Dendritic cell treated with granulocyte-macrophage colony-stimulating factor and Interleukin-4, amounts not matched to agents 40 ng/mL and 50 ng/mL, for 4 days (primary cell): Measurements from ENCODE around the gene SETX.

ENCODE experiments used
- H3K27ac Mint-ChIP-seq: one replicate; pipeline ENCODE4 v1.8.0; 2022; ENCODE audit warnings: mild to moderate bottlenecking, mixed read lengths
- H3K27me3 Mint-ChIP-seq: one replicate; pipeline ENCODE4 v1.8.0; 2022; ENCODE audit warnings: mild to moderate bottlenecking, mixed read lengths
- H3K36me3 Mint-ChIP-seq: one replicate; pipeline ENCODE4 v1.8.0; 2022; ENCODE audit warnings: low read depth, mixed read lengths
- H3K4me1 Mint-ChIP-seq: one replicate; pipeline ENCODE4 v1.8.0; 2022; ENCODE audit warnings: low read depth, mixed read lengths
- H3K4me3 Mint-ChIP-seq: one replicate; pipeline ENCODE4 v1.8.0; 2022; ENCODE audit warnings: mild to moderate bottlenecking, moderate library complexity, mixed read lengths
- H3K9me3 Mint-ChIP-seq: one replicate; pipeline ENCODE4 v1.8.0; 2022; ENCODE audit warnings: mixed read lengths
- intact Hi-C: fragments of 100-400 bp; cut with micrococcal nuclease; formaldehyde crosslinking; loops from one replicate; pipeline ENCODE4 v1.15.0; 2022

SETX gene

GRCh38 chr9:132341177-132341840, 13.5 kb downstream of the SETX start:
- Mint-ChIP-seq H3K27me3 (no peaks in the 10 kb centered on the region), H3K27ac (no peak overlapping the region), H3K36me3 (peaks cover 100% of the 10 kb centered on the region), H3K4me1 (no peaks in the 10 kb centered on the region), H3K9me3 (no peaks in the 10 kb centered on the region), H3K4me3 (no peak overlapping the region)
- intact Hi-C loops: no loop called here

- no peaks in the 10 kb centered on the region for H3K27me3 Mint-ChIP-seq
- H3K4me3 Mint-ChIP-seq: no peak overlapping the region
- H3K27ac Mint-ChIP-seq: no peak overlapping the region
- H3K36me3 Mint-ChIP-seq: peaks cover 94% of the 10 kb centered on the region
- peaks cover 5% of the 10 kb centered on the region for H3K4me1 Mint-ChIP-seq
- intact Hi-C loops: loop anchor here (5.0 kb wide), 2 partner anchors 37 to 52 kb away; no protein-coding TSS in a partner anchor
- H3K9me3 Mint-ChIP-seq: no peaks in the 10 kb centered on the region
These were observed 20.4 kb downstream of the SETX start for GRCh38 chr9:132334364-132334763.

GRCh38 chr9:132333556-132333955, 21.2 kb downstream of the SETX start:
- H3K36me3 Mint-ChIP-seq: peaks cover 94% of the 10 kb centered on the region
- H3K27me3 Mint-ChIP-seq: no peaks in the 10 kb centered on the region
- peaks cover 5% of the 10 kb centered on the region for H3K4me1 Mint-ChIP-seq
- intact Hi-C loops: loop anchor here (5.0 kb wide), 2 partner anchors 36 to 51 kb away; no protein-coding TSS in a partner anchor
- H3K27ac Mint-ChIP-seq: no peak overlapping the region
- H3K4me3 Mint-ChIP-seq: no peak overlapping the region
- H3K9me3 Mint-ChIP-seq: no peaks in the 10 kb centered on the region

- intact Hi-C loops: no loop called here
- no peaks in the 10 kb centered on the region for H3K4me1 Mint-ChIP-seq
- H3K27ac Mint-ChIP-seq: no peak overlapping the region
- H3K27me3 Mint-ChIP-seq: no peaks in the 10 kb centered on the region
- H3K9me3 Mint-ChIP-seq: no peaks in the 10 kb centered on the region
- no peak overlapping the region for H3K4me3 Mint-ChIP-seq
- peaks cover 90% of the 10 kb centered on the region for H3K36me3 Mint-ChIP-seq
These were observed 26.2 kb downstream of the SETX start for GRCh38 chr9:132328580-132328979.

- Mint-ChIP-seq H3K4me1 (no peaks in the 10 kb centered on the region), H3K9me3 (no peaks in the 10 kb centered on the region), H3K36me3 (peaks cover 84% of the 10 kb centered on the region), H3K27me3 (no peaks in the 10 kb centered on the region), H3K4me3 (no peak overlapping the region), H3K27ac (no peak overlapping the region)
- intact Hi-C loops: no loop called here
These were observed 27.2 kb downstream of the SETX start for GRCh38 chr9:132327537-132327936.

GRCh38 chr9:132324425-132324824, 30.4 kb downstream of the SETX start:
- H3K4me3 Mint-ChIP-seq: no peak overlapping the region
- H3K4me1 Mint-ChIP-seq: peaks cover 2% of the 10 kb centered on the region
- no peaks in the 10 kb centered on the region for H3K9me3 Mint-ChIP-seq
- intact Hi-C loops: no loop called here
- H3K27me3 Mint-ChIP-seq: no peaks in the 10 kb centered on the region
- peaks cover 53% of the 10 kb centered on the region for H3K36me3 Mint-ChIP-seq
- no peak overlapping the region for H3K27ac Mint-ChIP-seq

GRCh38 chr9:132319421-132320110, 35.2 kb downstream of the SETX start:
- Mint-ChIP-seq H3K9me3 (no peaks in the 10 kb centered on the region), H3K27ac (no peak overlapping the region), H3K36me3 (peaks cover 4% of the 10 kb centered on the region), H3K4me3 (no peak overlapping the region), H3K4me1 (peaks cover 9% of the 10 kb centered on the region), H3K27me3 (no peaks in the 10 kb centered on the region)
- intact Hi-C loops: no loop called here

- no peaks in the 10 kb centered on the region for H3K4me1 Mint-ChIP-seq
- no peak overlapping the region for H3K4me3 Mint-ChIP-seq
- H3K27ac Mint-ChIP-seq: no peak overlapping the region
- H3K27me3 Mint-ChIP-seq: no peaks in the 10 kb centered on the region
- intact Hi-C loops: no loop called here
- peaks cover 64% of the 10 kb centered on the region for H3K36me3 Mint-ChIP-seq
- H3K9me3 Mint-ChIP-seq: no peaks in the 10 kb centered on the region
These were observed 41.9 kb downstream of the SETX start for GRCh38 chr9:132312873-132313272.

- peaks cover 69% of the 10 kb centered on the region for H3K36me3 Mint-ChIP-seq
- H3K4me1 Mint-ChIP-seq: no peaks in the 10 kb centered on the region
- H3K27ac Mint-ChIP-seq: no peak overlapping the region
- intact Hi-C loops: no loop called here
- H3K4me3 Mint-ChIP-seq: no peak overlapping the region
- H3K27me3 Mint-ChIP-seq: no peaks in the 10 kb centered on the region
- H3K9me3 Mint-ChIP-seq: no peaks in the 10 kb centered on the region
These were observed 42.4 kb downstream of the SETX start for GRCh38 chr9:132312426-132312825.

- no peaks in the 10 kb centered on the region for H3K9me3 Mint-ChIP-seq
- intact Hi-C loops: no loop called here
- H3K4me3 Mint-ChIP-seq: no peak overlapping the region
- no peak overlapping the region for H3K27ac Mint-ChIP-seq
- H3K4me1 Mint-ChIP-seq: no peaks in the 10 kb centered on the region
- H3K36me3 Mint-ChIP-seq: peaks cover 71% of the 10 kb centered on the region
- H3K27me3 Mint-ChIP-seq: no peaks in the 10 kb centered on the region
These were observed 42.8 kb downstream of the SETX start for GRCh38 chr9:132311978-132312377.

- H3K4me3 Mint-ChIP-seq: no peak overlapping the region
- intact Hi-C loops: no loop called here
- peaks cover 95% of the 10 kb centered on the region for H3K36me3 Mint-ChIP-seq
- no peaks in the 10 kb centered on the region for H3K9me3 Mint-ChIP-seq
- H3K27me3 Mint-ChIP-seq: no peaks in the 10 kb centered on the region
- no peaks in the 10 kb centered on the region for H3K4me1 Mint-ChIP-seq
- no peak overlapping the region for H3K27ac Mint-ChIP-seq
These were observed 45.7 kb downstream of the SETX start for GRCh38 chr9:132309056-132309455.

- Mint-ChIP-seq H3K9me3 (no peaks in the 10 kb centered on the region), H3K4me1 (no peaks in the 10 kb centered on the region), H3K27ac (no peak overlapping the region), H3K27me3 (no peaks in the 10 kb centered on the region), H3K4me3 (no peak overlapping the region), H3K36me3 (peaks cover 96% of the 10 kb centered on the region)
- intact Hi-C loops: no loop called here
These were observed 53.3 kb downstream of the SETX start for GRCh38 chr9:132301521-132301920.

GRCh38 chr9:132299221-132299620, 55.6 kb downstream of the SETX start:
- H3K27ac Mint-ChIP-seq: no peak overlapping the region
- no peaks in the 10 kb centered on the region for H3K27me3 Mint-ChIP-seq
- H3K36me3 Mint-ChIP-seq: peaks cover 96% of the 10 kb centered on the region
- no peaks in the 10 kb centered on the region for H3K4me1 Mint-ChIP-seq
- no peak overlapping the region for H3K4me3 Mint-ChIP-seq
- intact Hi-C loops: loop anchor here (5.0 kb wide), 1 partner anchor 33 kb away; no protein-coding TSS in a partner anchor
- no peaks in the 10 kb centered on the region for H3K9me3 Mint-ChIP-seq

- no peaks in the 10 kb centered on the region for H3K4me1 Mint-ChIP-seq
- H3K4me3 Mint-ChIP-seq: no peak overlapping the region
- no peaks in the 10 kb centered on the region for H3K27me3 Mint-ChIP-seq
- H3K27ac Mint-ChIP-seq: no peak overlapping the region
- intact Hi-C loops: loop anchor here (5.0 kb wide), 1 partner anchor 37 kb away; no protein-coding TSS in a partner anchor
- H3K36me3 Mint-ChIP-seq: peaks cover 99% of the 10 kb centered on the region
- H3K9me3 Mint-ChIP-seq: no peaks in the 10 kb centered on the region
These were observed 59.6 kb downstream of the SETX start for GRCh38 chr9:132295181-132295580.
